HepG2 (cell line): ENCODE measurements around the gene ETV3L. TPM values are rescaled to one million over a fixed set of nuclear protein-coding genes. Genes with fewer than 3 reads are reported as not detected.

ENCODE experiments used
- ATF5 ChIP-seq: sonication (generic); formaldehyde crosslinking; IDR thresholded peaks from 2 replicates; pipeline ENCODE4 v1.4.0; 2020; ENCODE audit warnings: mild to moderate bottlenecking, low read depth, missing genetic modification reagents
- CENPX ChIP-seq: sonication (generic); formaldehyde crosslinking; IDR thresholded peaks from 2 replicates; pipeline ENCODE4 v1.9.0; 2021; ENCODE audit warnings: mild to moderate bottlenecking, missing genetic modification reagents, moderate library complexity
- DNMT1 ChIP-seq: sonication (generic); formaldehyde crosslinking; IDR thresholded peaks from 2 replicates; pipeline ENCODE4 v1.5.1; 2020; ENCODE audit warnings: mild to moderate bottlenecking, missing genetic modification reagents
- FOXP4 ChIP-seq: sonication (generic); formaldehyde crosslinking; IDR thresholded peaks from 2 replicates; pipeline ENCODE4 v1.4.0; 2020; ENCODE audit warnings: missing genetic modification reagents
- KDM2A ChIP-seq: sonication (generic); formaldehyde crosslinking; IDR thresholded peaks from 2 replicates; pipeline ENCODE4 v1.4.0; 2020; ENCODE audit warnings: low read depth, missing genetic modification reagents, borderline replicate concordance
- ONECUT2 ChIP-seq: sonication (generic); formaldehyde crosslinking; IDR thresholded peaks from 2 replicates; pipeline ENCODE4 v1.4.0; 2020; ENCODE audit warnings: missing genetic modification reagents
- POLR2AphosphoS2 ChIP-seq: IDR thresholded peaks from 2 replicates; pipeline ENCODE4 v1.6.1; 2011; ENCODE audit warnings: low read depth, low read length, improper control_type of control experiment
- RNF2 ChIP-seq: fragments of 450-650 bp; conservative IDR thresholded peaks from 2 replicates; pipeline ENCODE4 v1.6.1; 2016; ENCODE audit warnings: low read depth
- TFE3 ChIP-seq: IDR thresholded peaks from 2 replicates; pipeline ENCODE4 v1.6.1; 2016
- ZNF556 ChIP-seq: sonication (generic); formaldehyde crosslinking; IDR thresholded peaks from 2 replicates; pipeline ENCODE4 v1.4.0; 2020; ENCODE audit warnings: mild to moderate bottlenecking, missing genetic modification reagents, borderline replicate concordance
- ZNF614 ChIP-seq: IDR thresholded peaks from 2 replicates; pipeline ENCODE4 v1.6.1; 2018; ENCODE audit warnings: missing biosample characterization, missing genetic modification reagents, inconsistent platforms, borderline replicate concordance
- ZNF678 ChIP-seq: sonication (generic); formaldehyde crosslinking; IDR thresholded peaks from 2 replicates; pipeline ENCODE4 v1.4.0; 2020; ENCODE audit warnings: mild to moderate bottlenecking, missing genetic modification reagents
- ZNF781 ChIP-seq: sonication (generic); formaldehyde crosslinking; IDR thresholded peaks from 2 replicates; pipeline ENCODE4 v1.5.1; 2020; ENCODE audit warnings: borderline replicate concordance, mild to moderate bottlenecking, missing genetic modification reagents; ENCODE audit errors: not compliant biosample characterization
- ZSCAN21 ChIP-seq: sonication (generic); formaldehyde crosslinking; IDR thresholded peaks from 2 replicates; pipeline ENCODE4 v1.8.0; 2022; ENCODE audit warnings: mild to moderate bottlenecking, missing genetic modification reagents, moderate library complexity, borderline replicate concordance
- polyA plus RNA-seq, 8 experiments: library from polyadenylated mRNA; depleted of rRNA in 3 of 8; stranded (reverse) in 7 of 8; unstranded in 1 of 8; fragments of >200 nt; fragmentation: Illumina TruSeq in 4 of 8; extraction: Trizol in 4 of 8; gene quantifications; 2 replicates each; pipeline versions ENCODE4 v1.2.1 to v1.2.3, GENCODE V29; 2011 to 2016; ENCODE audit warnings: low read depth in 4 of 8, missing spikeins in 1 of 8, mixed read lengths in 1 of 8; ENCODE audit not compliant: insufficient read depth in 1 of 8
- total RNA-seq, 5 experiments: library from RNA; depleted of rRNA; stranded (reverse); fragments of >200 nt; fragmentation: Illumina TruSeq; extraction: Trizol; gene quantifications; 2 replicates each; pipeline ENCODE4 v1.2.3, GENCODE V29; 2016; ENCODE audit warnings: low read depth in 1 of 5
- TF ChIP-seq, protein P1 (sequence below): sonication (generic); formaldehyde crosslinking; IDR thresholded peaks from 2 replicates; pipeline ENCODE4 v1.4.0; 2020; ENCODE audit warnings: missing genetic modification reagents, borderline replicate concordance
- TF ChIP-seq, protein P2 (sequence below): sonication (generic); formaldehyde crosslinking; IDR thresholded peaks from 2 replicates; pipeline ENCODE4 v1.5.1; 2020; ENCODE audit warnings: mild to moderate bottlenecking, moderate library complexity, missing genetic modification reagents
- TF ChIP-seq, protein P3 (sequence below): sonication (generic); formaldehyde crosslinking; IDR thresholded peaks from 2 replicates; pipeline ENCODE4 v1.5.0; 2020; ENCODE audit warnings: mild to moderate bottlenecking, low read depth, missing genetic modification reagents, borderline replicate concordance

ETV3L gene
- total and polyA plus RNA-seq, 2 of the 13 experiments (the other 11 are each of a cell fraction or from before 2014, with no cell fraction given) = not detected

GRCh38 chr1:157073944-157074685, 25.5 kb downstream of the ETV3L start (continued):
- TF ChIP-seq, protein P1, sequence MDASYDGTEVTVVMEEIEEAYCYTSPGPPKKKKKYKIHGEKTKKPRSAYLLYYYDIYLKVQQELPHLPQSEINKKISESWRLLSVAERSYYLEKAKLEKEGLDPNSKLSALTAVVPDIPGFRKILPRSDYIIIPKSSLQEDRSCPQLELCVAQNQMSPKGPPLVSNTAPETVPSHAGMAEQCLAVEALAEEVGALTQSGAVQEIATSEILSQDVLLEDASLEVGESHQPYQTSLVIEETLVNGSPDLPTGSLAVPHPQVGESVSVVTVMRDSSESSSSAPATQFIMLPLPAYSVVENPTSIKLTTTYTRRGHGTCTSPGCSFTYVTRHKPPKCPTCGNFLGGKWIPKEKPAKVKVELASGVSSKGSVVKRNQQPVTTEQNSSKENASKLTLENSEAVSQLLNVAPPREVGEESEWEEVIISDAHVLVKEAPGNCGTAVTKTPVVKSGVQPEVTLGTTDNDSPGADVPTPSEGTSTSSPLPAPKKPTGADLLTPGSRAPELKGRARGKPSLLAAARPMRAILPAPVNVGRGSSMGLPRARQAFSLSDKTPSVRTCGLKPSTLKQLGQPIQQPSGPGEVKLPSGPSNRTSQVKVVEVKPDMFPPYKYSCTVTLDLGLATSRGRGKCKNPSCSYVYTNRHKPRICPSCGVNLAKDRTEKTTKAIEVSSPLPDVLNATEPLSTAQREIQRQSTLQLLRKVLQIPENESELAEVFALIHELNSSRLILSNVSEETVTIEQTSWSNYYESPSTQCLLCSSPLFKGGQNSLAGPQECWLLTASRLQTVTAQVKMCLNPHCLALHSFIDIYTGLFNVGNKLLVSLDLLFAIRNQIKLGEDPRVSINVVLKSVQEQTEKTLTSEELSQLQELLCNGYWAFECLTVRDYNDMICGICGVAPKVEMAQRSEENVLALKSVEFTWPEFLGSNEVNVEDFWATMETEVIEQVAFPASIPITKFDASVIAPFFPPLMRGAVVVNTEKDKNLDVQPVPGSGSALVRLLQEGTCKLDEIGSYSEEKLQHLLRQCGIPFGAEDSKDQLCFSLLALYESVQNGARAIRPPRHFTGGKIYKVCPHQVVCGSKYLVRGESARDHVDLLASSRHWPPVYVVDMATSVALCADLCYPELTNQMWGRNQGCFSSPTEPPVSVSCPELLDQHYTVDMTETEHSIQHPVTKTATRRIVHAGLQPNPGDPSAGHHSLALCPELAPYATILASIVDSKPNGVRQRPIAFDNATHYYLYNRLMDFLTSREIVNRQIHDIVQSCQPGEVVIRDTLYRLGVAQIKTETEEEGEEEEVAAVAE (CRISPR knock-in tag) = no peak
- no peak for TF ChIP-seq RNF2
- TF ChIP-seq ZNF678 = no peak
- TF ChIP-seq ZSCAN21 (CRISPR knock-in tag) = no peak
- TF ChIP-seq, protein P2, sequence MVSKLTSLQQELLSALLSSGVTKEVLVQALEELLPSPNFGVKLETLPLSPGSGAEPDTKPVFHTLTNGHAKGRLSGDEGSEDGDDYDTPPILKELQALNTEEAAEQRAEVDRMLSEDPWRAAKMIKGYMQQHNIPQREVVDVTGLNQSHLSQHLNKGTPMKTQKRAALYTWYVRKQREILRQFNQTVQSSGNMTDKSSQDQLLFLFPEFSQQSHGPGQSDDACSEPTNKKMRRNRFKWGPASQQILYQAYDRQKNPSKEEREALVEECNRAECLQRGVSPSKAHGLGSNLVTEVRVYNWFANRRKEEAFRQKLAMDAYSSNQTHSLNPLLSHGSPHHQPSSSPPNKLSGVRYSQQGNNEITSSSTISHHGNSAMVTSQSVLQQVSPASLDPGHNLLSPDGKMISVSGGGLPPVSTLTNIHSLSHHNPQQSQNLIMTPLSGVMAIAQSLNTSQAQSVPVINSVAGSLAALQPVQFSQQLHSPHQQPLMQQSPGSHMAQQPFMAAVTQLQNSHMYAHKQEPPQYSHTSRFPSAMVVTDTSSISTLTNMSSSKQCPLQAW (CRISPR knock-in tag) = peak; percentile 70; the same call in 1 of the 2 replicates
- peak; percentile 74; the same call in 1 of the 2 replicates for TF ChIP-seq KDM2A (CRISPR knock-in tag)
- TF ChIP-seq ZNF614 (CRISPR knock-in tag) = peak; percentile 62; the same call in 1 of the 2 replicates
- no peak for TF ChIP-seq ZNF781 (CRISPR knock-in tag)
- no peak for TF ChIP-seq ATF5 (CRISPR knock-in tag)
- TF ChIP-seq ZNF556 (CRISPR knock-in tag) = no peak
- TF ChIP-seq POLR2AphosphoS2 = no peak
- no peak for TF ChIP-seq CENPX (CRISPR knock-in tag)
- TF ChIP-seq TFE3 (CRISPR knock-in tag) = no peak; the same call in 1 of the 2 replicates
- no peak for TF ChIP-seq DNMT1 (CRISPR knock-in tag)
- no peak for TF ChIP-seq ONECUT2 (CRISPR knock-in tag)
- 0 out of 2 replicates have a peak, but pooled peaks have one; percentile 18 for TF ChIP-seq FOXP4
- TF ChIP-seq, protein P3, sequence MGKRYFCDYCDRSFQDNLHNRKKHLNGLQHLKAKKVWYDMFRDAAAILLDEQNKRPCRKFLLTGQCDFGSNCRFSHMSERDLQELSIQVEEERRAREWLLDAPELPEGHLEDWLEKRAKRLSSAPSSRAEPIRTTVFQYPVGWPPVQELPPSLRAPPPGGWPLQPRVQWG (CRISPR knock-in tag) = no peak
